ENCODE results near the gene NFATC2.

DNA sequence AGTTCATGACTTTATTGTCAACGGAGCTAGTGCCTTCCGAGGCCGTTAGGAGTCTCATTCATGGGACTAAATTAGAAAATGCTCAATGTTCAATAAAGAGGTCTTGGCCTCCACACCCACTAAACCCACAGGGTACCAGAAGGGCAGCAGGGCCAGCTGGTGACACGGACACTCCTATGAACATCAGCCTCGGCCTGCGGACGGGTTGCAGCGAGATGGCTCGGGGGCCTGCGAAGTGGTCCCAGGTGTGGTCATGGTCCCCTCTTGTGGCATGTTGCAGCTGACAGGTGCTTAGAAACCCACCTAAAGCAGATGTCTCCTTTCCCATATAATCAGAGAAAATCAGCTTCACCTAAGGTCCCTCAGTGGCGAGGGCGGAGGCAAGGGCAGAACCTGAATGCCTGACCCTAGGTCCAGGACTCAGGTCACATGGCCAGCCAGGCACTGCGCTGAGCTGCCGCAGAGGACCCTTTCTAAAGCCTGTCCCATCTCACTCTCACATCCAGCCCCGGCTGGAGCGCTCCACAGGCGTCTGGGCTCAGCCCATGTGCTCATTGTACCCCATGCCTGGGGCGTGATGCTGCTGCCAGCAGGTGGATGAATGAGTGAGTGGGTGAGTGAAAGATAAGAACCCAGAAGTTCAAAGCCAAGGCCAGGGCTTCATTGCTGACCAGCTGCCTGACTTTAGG lies 35.8 kb downstream of the NFATC2 start:
- TF ChIP-seq CREB1 (IDR thresholded peaks at IDR 0.05) (no peak), PHF8 (conservative IDR thresholded peaks at IDR 0.05; ENCODE audit: low read depth, low read length) (no peak), ZNF274 (IDR thresholded peaks at IDR 0.05; ENCODE audit: borderline replicate concordance, extremely low read depth, low read length) (no peak)
